Transverse colon (tissue), 4 donors: ENCODE results near the gene LCT. TPM values are rescaled to one million over a fixed set of nuclear protein-coding genes. Genes with fewer than 3 reads are reported as not detected.

Experiments
- DNase-seq: peaks from one replicate; pipeline ENCODE4 v3.0.0-alpha.2; 2019
- H3K27ac ChIP-seq, 4 donors: fragments of 200-600 bp; sonication (generic); 2 replicates each; pipeline ENCODE4 v1.5.1; 2016 to 2018; ENCODE audit warnings: inconsistent platforms in 4 of 4
- H3K27me3 ChIP-seq: fragments of 200-600 bp; sonication (generic); 2 replicates; pipeline ENCODE4 v1.5.1; 2017; ENCODE audit warnings: inconsistent platforms
- H3K36me3 ChIP-seq, 4 donors: fragments of 200-600 bp; sonication (generic); 2 replicates each; pipeline ENCODE4 v1.5.1; 2017 to 2019; ENCODE audit warnings: inconsistent platforms in 4 of 4
- H3K4me1 ChIP-seq, 4 donors: fragments of 200-600 bp; sonication (generic); 2 replicates each; pipeline ENCODE4 v1.5.1; 2017 to 2020; ENCODE audit warnings: inconsistent platforms in 4 of 4
- H3K4me3 ChIP-seq, 4 donors: fragments of 200-600 bp; sonication (generic); 1 replicate in 1 of 4; 2 replicates in 3 of 4; pipeline versions ENCODE4 v1.5.1 to v1.6.1; 2017 to 2019; ENCODE audit warnings: inconsistent platforms in 4 of 4
- H3K9me3 ChIP-seq, 2 donors: fragments of 200-600 bp; sonication (generic); 2 replicates each; pipeline ENCODE4 v1.5.1; 2017 to 2019; ENCODE audit warnings: inconsistent platforms in 2 of 2
- CTCF ChIP-seq, 5 experiments: fragments of 200-600 bp in 3 of 5; fragments of 450-650 bp in 2 of 5; sonication (generic) in 3 of 5; IDR thresholded peaks; 1 replicate in 2 of 5; 2 replicates in 3 of 5; pipeline ENCODE4 v1.5.1; 2016 to 2017; ENCODE audit warnings: antibody characterized with exemption in 5 of 5, inconsistent platforms in 3 of 5, mild to moderate bottlenecking in 2 of 5, moderate library complexity in 1 of 5
- EP300 ChIP-seq: sonication (generic); formaldehyde crosslinking; IDR thresholded peaks from one replicate; pipeline ENCODE4 v1.6.1; 2017; ENCODE audit warnings: antibody characterized with exemption, low read depth
- POLR2A ChIP-seq: fragments of 450-650 bp; IDR thresholded peaks from one replicate; pipeline ENCODE4 v1.6.1; 2016; ENCODE audit warnings: antibody characterized with exemption, mild to moderate bottlenecking, moderate library complexity
- POLR2AphosphoS5 ChIP-seq, 3 donors: sonication (generic); formaldehyde crosslinking; IDR thresholded peaks; one replicate each; pipeline ENCODE4 v1.6.1; 2016; ENCODE audit warnings: antibody characterized with exemption in 3 of 3
- WGBS, 2 donors: methylation state at CpG; one replicate each; pipeline ENCODE4 v1.1.5; 2018; ENCODE audit warnings: low coverage in 1 of 2; 5-methylcytosine and 5-hydroxymethylcytosine counted together
- in situ Hi-C, 4 donors: fragments of 200-750 bp; cut with MboI; loops; one replicate each; pipeline versions ENCODE4 v1.15.0 to v1.15.1; 2017; ENCODE audit warnings: low sequenced_read_pairs in 3 of 4, low pct_ligation_motif_present in 1 of 4, low pct_unique_long_range_greater_than_20kb in 1 of 4
- intact Hi-C: fragments of 100-400 bp; cut with DNase I; formaldehyde crosslinking; loops from one replicate; pipeline ENCODE4 v1.15.1; 2023; ENCODE audit warnings: low total_unique reads
- total RNA-seq, 4 donors: library from RNA; depleted of rRNA; stranded (reverse); fragments of >200 nt; gene quantifications; one replicate each; pipeline ENCODE4 v1.1.0, GENCODE V29; 2016

Gene LCT
- total RNA-seq, 4 donors from 2014 or later = 0.32 TPM; not detected in 3

- Histone ChIP-seq H3K36me3 (peaks cover 0 to 75% (median 30%) of the 10 kb centered on the region in 4 donors), H3K4me1 (no peaks in the 10 kb centered on the region), H3K27me3 (no peaks in the 10 kb centered on the region), H3K9me3 (no peaks in the 10 kb centered on the region), H3K27ac (no peak overlapping the region), H3K4me3 (no peak overlapping the region)
- 67 to 68% methylated on average over 2 to 3 of the region's 3 CpGs for WGBS, 2 donors
- no peak for TF ChIP-seq POLR2A
- TF ChIP-seq POLR2AphosphoS5 (IDR thresholded peaks at IDR 0.05) = no peak
- TF ChIP-seq CTCF (IDR thresholded peaks at IDR 0.05) = no peak
- TF ChIP-seq EP300 = no peak
- intact Hi-C loops = no loop called here
- no peak for DNase-seq
- in situ Hi-C loops = no loop called here
Observed at GRCh38 chr2:135783439-135783838, 53.5 kb downstream of the LCT start.

DNA sequence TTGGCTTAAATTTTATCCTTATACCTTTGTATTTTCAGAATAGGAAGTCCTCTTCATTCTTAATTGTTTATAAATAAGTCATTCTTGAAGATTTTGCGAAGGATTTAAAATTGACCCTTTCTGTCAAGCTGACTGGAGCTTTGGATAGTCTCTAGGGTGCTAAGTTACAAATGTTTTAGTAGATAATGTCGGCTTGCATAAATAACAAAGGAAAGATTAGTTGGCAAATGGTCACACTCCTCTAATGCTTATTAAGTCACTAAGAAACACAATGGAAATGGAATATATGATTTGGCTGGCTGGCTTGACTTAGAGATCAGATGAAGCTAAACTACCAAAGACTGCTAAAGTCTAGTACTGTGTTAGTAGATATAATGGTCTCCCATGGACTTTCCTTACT lies 54.8 kb downstream of the LCT start:
- Histone ChIP-seq H3K4me3 (no peak overlapping the region), H3K4me1 (no peaks in the 10 kb centered on the region), H3K9me3 (no peaks in the 10 kb centered on the region), H3K27ac (no peak overlapping the region), H3K27me3 (no peaks in the 10 kb centered on the region), H3K36me3 (peaks cover 0 to 80% (median 35%) of the 10 kb centered on the region in 4 donors)
- in situ Hi-C loops (no loop called here), intact Hi-C loops (no loop called here)
- no peak for DNase-seq
- 86 to 95% methylated on average over 2 of the region's 2 CpGs for WGBS, 2 donors
- no peak for TF ChIP-seq POLR2A
- TF ChIP-seq CTCF (IDR thresholded peaks at IDR 0.05) = no peak
- TF ChIP-seq POLR2AphosphoS5 (IDR thresholded peaks at IDR 0.05) = no peak
- TF ChIP-seq EP300 = no peak

- Histone ChIP-seq H3K9me3 (no peaks in the 10 kb centered on the region), H3K36me3 (peaks cover 0 to 88% (median 45%) of the 10 kb centered on the region in 4 donors), H3K4me3 (no peak overlapping the region), H3K27me3 (no peaks in the 10 kb centered on the region), H3K27ac (no peak overlapping the region), H3K4me1 (no peaks in the 10 kb centered on the region)
- TF ChIP-seq POLR2AphosphoS5 (IDR thresholded peaks at IDR 0.05) (no peak), EP300 (no peak), POLR2A (no peak), CTCF (IDR thresholded peaks at IDR 0.05) (no peak)
- intact Hi-C loops (no loop called here), in situ Hi-C loops (no loop called here)
- DNase-seq = no peak
- WGBS, 2 donors = 94 to 96% methylated on average over 2 to 7 of the region's 7 CpGs
Observed at GRCh38 chr2:135776367-135776766, 60.6 kb downstream of the LCT start.

DNA sequence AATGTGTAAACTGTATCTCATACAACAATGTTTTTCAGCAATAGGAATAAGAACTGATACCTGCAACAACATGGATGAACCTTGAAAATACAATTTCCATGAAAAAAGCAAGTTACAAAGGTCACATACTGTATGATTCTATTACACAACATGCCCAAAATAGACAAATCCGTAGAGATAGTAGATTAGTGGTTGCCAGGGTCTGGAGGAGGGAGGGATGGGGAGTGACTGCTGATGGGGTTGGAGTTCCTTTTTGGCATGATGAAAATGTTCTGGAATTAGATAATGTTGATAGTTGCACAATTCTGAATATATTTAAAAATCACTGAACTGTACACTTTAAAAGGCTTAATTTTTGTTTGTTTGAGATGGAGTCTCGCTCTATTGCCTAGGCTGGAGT lies 61.6 kb downstream of the LCT start:
- WGBS, 2 donors = 0 to 48% methylated on average over 1 to 2 of the region's 2 CpGs
- H3K27me3 ChIP-seq = no peaks in the 10 kb centered on the region
- no peak for TF ChIP-seq EP300
- TF ChIP-seq CTCF (IDR thresholded peaks at IDR 0.05) = no peak
- TF ChIP-seq POLR2AphosphoS5 (IDR thresholded peaks at IDR 0.05) = no peak
- TF ChIP-seq POLR2A = no peak
- H3K9me3 ChIP-seq = no peaks in the 10 kb centered on the region
- peaks cover 0 to 89% (median 45%) of the 10 kb centered on the region in 4 donors for H3K36me3 ChIP-seq
- in situ Hi-C loops (no loop called here), intact Hi-C loops (no loop called here)
- no peak overlapping the region for H3K4me3 ChIP-seq
- H3K4me1 ChIP-seq = no peaks in the 10 kb centered on the region
- no peak overlapping the region for H3K27ac ChIP-seq
- no peak for DNase-seq
